HG02970 (cell line): Measurements from ENCODE around the gene FSTL3.

Experiments
- ATAC-seq: cut with Tn5 transposase; IDR thresholded peaks from one replicate; pipeline ENCODE4 v1.9.1; 2021; ENCODE audit warnings: mild to moderate bottlenecking, moderate library complexity, moderate number of reproducible peaks; ENCODE audit not compliant: unreplicated experiment, low FRiP score

FSTL3 gene

DNA sequence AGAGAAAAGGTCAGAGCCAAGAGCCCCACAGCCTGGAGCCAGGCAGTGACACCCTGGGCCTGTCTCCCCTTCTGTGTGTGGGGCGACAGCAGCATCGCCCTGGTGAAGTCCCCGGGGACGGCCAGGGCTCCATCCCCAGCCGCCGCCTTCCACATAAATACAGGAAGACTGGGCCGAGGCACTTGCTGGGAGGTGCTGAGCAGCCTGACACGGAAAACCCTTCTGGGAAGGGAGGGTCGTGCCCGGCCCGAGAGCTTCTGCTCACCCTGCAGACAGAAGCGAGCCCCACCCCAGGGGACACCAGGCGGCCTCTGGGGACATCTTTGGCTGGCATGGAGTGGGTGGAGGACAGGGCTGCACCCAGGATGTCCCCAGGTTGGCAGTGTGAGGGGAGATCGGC, 31.4 kb upstream of the FSTL3 start:
- ATAC-seq: no peak

DNA sequence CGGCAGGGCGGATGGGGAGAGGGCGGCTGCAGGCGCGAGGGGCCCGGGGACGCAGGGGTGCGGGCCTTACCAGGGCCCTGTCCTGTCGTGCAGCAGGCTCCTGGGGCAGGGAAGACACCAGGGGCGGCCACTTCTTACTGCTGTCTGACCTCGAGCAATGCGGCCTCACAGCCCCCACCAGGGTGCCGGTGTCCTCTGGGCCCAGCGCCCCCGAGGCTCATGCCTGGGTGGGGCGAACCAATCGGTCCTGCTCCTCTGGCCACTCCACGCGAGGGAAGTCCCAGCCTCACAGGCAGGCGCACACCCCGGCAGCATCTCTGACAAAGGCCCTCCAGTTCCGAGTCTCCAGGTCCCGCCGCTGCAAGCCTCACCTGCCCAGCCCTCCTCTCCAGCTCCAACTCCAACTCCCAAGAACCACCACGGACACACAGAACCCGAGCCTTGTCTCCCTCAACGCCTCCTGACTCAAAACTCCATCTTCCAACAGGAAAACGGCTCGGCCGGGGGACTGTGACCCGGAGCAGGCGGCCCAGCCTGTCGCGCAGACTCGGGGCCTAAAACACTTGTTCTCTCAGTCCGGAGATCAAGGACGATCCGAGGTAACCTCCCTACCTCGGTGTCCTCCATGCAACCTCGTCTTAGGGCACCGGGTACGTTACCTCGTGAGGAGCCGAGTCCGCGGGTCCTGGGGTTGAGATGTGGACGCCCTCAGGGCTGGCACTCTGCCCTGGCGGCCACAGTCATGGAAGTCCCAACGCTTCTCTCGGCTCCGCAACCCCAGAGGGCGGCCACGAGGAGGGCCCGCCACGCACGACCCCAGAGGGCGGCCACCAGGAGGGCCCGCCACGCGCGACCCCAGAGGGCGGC, 30.0 kb upstream of the FSTL3 start:
- no peak for ATAC-seq

DNA sequence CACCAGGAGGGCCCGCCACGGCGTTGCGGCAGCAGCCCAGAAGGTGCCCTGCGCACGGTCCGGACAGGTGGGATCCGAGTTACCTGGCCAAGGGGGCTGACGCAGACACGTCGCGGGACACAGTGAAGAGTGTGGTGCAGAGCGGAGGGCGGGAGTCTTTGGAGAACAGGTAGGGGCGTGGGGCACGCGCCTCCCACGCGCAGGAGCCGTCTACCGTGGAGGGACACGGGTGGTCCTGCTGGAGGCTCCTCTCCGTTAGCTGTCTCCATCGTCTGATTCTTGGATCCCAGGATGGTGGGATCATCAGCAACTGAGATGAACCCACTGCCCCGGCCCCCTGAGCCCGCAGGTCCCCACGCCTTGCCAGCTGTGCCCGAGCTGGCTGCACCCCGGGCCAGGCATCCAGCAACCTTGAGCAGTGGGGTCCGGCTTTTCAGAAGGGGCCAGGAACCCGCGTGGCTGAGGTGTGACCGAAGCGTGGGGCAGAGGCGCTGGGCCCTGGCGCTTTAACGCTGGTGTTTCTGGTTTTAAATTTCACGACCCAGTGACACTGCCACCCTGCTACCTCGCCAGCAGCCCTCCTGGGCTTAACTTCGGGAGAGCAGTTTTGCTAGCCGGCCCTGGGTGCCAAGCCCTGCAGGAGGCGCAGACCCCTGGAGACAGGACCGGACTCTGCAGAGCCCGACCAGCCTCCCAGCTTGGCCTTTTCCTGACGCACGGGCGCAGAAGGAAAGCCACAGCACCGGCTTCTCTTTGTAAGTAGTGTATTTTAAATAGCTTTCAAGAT, 29.2 kb upstream of the FSTL3 start:
- no peak for ATAC-seq

DNA sequence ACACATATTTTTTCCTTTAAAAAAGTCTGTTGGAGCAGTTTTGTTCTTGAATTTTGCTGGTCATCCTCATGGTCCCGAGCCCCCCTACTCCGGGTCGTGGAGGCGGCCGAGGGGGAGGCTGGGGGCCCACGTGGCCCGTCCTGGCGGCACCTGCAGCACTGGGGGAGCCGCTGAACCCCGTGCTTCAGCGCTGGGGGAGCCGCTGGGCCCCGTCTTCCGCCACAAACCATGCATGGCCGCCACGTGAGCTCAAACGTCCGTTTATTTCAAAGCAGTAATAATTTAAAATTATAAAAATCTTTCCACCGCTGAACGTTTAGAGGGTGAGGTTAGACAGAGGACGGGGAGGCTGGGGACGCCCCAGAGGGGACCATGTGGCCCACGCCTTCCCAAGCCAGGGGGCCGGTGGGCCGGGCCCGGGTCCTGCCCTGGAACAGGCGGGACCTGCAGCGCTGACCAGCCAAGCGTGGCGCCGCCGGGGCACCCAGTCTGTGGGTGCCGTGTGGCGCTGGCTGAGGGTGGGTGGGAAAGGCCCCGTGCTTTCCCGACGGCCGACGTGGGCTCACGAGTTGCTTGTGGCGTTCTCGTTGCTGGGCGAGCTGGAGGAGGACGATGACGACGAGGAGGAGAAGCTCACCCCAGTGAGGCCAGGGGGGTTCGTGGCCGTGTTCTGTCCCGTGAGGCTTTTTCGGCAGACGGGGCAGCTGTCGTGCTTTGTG, 28.5 kb upstream of the FSTL3 start:
- no peak for ATAC-seq

DNA sequence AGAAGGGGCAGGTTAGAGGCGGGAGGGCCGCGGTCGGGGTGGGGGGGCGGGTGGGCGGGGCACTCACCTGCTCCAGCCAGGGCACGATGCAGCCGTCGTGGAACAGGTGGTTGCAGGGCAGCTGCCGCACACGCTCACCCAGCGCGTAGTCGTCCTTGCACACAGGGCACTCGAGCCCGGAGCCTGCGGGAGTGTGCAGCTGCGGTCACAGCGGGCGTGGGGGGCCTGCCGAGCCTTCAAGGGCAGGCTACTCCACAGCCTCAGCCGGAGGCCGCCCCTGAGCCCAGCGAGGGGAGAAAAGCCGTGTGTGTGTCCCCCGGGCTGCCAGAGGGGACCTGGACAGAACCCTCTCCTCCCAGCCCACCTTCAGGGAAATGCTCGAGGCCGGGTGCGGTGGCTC, 27.9 kb upstream of the FSTL3 start:
- ATAC-seq: no peak

DNA sequence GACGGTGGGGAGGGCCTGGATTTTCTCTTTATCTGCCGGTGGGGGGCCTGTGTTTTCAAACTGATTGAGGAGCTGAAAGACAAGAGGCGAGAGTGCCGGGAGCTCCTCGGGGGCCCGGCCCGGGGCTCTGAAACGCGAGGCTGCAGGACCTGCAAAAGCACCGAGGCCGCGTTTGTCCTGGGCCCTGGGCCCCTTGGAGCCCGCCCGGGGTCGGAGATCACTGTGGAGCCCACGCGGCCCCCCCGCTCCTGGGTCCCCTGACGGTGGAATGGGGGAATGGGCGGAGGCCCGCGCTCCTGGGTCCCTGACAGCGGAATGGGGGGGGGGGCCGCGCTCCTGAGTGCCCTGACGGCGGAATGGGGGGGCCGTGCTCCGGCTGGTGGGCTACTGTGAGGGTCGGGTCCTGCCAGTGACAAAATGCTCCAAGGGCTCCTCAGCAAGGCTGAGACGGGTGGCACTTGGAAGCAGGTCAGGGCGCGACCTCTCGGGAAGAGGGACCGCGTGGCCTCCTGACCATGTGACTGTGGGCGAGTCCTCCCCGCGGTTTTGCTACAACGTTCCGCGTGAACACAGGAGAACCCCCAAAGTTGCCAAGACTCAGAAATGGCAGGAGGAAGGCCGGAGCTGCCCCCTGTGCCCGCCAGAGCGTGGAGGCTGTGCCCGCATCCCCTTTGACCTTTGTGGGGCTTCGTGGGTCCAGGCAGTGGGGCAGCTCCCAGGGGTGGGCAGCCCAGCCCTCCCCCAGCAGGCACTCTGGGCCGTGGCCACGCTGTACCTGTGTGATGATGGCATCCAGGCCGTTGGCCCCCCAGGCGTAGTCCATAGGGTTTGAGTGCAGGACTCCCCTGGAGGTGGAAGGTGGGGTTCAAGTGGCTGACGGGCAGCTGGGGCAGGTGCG, 27.0 kb upstream of the FSTL3 start:
- no peak for ATAC-seq

DNA sequence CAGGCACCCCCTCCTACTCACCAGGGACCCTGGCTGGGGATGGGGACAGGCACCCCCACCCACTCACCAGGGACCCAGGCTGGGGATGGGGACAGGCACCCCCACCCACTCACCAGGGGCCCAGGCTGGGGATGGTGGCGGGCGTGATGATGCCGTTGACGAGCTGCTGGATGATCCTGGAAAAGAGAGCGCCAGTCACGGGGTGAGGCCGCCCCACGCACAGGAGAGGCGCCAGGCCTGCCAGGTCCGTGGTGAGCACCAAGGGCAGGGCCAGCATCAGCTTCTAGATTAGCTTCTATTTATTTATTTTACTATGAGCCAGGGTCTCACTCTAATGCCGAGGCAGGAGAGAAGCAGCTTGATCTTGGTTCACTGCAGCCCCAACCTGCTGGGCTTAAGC, 26.1 kb upstream of the FSTL3 start:
- no peak for ATAC-seq

DNA sequence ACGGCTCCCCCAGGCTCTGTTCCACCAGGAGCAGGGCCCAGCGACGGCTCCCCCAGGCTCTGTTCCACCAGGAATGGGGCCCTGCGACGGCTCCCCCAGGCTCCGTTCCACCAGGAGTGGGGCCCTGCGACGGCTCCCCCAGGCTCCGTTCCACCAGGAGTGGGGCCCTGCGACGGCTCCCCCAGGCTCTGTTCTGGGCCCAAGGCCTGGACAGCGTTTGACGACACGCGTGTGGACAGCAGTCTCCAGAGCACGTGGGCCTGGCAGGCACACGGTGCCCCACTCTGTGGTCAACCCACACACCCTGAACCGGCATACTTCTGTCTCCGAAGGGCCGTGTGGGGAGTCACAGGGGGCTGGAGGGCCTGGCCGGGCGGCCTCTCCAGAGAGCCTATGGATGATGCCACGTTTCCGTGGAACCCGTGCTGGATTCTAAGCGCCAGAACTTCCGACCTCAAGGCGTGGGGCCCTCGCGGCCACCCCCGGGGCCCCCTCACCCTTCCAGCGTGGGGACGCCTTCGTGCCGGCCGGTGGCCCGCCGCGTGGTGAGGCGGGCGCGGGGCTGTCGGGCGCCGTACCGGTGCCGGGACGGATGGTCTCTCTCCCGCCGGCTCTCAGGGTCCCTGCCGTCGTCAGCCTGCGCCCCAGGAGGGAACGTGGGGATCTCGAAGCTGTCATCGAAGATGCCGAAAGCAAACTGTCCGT, 24.9 kb upstream of the FSTL3 start:
- no peak for ATAC-seq

DNA sequence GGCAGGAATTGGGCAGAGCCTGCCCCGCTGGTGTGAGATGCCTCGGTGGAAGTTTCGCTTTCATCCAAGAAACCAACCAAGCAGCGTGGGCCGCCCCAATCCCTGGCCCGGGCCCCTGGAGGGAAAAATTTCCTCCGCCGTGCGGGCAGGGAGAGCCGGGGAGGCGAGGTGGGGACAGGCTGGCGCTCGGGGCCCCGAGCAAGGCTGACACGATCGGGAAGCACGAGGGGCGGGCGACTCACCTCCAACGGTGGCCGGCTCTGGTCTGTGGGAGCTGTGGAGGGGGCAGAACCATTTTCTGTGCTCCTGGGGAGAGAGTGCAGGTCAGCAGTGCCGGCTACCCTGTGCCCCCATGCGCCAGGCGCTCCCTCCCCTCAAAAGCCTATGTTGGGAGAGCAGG, 24.2 kb upstream of the FSTL3 start:
- ATAC-seq: no peak

DNA sequence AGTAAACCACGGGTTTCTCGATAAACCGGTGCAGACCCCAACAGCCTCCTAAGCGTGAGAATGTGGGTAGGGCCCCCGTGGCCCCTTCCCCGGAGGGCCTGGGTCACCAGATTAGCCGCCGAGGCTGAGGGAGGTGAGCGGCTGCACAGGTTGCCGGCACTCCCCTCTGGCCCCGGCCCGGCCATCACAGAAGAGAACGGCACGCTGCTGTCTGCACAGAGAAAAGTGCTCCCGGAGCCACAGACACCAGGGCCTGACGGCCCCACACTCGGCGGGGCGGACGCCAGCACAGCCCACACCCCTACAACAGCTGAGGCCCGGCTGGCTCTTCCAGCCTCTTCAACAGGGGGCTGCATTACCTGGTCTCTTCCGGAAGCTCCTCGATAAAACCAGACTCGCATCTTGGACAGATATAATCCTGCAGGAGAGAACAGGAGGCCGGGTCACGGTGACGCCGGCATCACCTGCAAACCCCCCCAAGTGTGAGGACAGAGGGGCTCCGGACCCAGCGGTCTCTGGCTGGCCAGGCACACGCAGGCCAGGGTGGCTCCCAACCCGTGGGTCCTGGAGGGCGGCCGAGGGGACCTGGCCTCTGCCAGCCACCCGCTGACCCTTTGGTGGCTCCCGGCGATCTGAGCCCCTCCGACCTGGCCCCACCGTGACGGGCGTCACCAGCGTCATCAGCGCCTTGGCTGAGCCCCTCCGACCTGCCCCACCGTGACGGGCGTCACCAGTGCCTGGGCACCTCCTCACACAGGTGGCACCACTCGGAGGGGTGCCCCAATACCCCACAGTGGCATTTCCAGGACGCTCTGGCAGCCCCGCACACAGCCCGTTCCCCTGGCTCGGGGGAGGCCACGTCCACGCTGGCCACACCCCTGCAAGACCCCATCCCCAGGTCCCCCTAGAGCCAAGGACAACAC, 23.5 kb upstream of the FSTL3 start:
- ATAC-seq: no peak

DNA sequence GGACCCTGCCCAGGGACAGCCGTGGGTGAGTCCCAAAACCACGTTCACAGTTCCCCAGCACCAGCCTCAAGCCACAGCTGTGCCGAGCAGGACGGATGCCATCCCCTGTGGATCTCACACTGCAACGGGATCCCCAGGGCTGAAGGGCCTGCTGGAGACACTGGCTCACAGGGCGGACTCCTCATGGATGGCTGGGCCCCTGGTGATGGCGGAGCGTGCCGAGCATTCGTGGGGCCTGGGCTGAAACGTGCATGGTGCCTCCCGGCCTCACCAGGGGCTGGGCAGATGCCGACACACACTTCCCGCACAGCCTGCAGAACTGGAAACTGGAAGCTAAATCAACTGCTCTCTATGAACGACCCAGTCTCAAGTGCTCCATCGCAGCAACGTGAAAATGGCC, 22.8 kb upstream of the FSTL3 start:
- ATAC-seq: no peak

DNA sequence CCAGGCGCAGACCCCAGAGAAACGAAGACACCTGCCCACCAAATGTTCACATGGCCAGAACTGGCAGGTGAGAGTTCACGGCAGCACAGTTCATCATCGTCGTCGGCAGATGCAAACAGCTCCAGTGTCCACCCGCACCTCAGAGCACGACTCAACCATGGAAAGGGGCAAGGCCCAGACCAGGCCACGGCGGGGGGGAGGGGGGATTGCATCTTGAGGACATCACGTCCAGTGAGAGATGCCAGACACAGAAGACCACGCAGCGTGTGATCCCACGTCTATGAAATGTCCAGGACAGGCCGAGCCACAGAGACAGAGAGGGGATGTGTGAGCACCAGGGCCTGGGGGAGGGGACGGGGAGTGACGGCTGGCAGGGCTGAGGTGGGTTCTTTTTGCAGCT, 20.5 kb upstream of the FSTL3 start:
- ATAC-seq: no peak

DNA sequence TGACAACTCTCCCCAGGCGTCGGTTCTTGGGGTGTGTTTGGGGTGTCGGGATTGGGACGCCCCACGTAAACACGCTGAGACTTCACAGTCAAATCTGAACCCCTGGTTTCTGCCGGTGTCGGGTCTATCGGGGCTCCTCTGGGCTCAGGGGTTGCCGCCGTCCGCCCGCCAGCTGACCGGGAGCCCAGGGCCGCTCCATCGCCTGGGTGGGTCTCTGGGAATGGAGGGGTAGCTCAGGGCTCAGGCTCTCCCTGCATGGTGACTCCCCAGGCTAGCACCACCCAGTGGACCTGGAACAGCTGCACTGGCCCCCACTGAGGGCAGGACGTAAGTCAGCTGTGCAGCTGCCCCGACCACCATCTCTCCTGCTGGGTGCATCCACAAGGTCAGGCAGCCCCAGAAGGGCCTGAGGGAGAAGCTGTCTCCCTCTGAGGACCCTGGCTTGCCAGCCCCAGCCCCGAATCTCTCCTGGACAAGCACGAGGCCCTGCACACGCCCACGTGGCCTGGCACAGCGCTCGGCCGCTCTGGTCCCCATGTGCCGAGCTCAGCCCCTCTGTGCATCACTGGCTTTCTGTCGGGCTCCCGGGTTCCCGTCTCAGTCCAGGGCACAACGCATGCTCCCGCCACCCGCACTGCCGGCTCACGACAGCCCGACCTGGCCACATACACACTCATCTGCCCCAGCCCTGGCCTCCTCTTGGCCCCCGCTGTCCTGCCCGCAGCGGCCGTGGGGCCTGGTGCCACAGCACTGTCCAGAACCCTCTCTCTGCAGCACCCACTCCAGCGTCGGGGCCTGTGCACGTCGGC, 19.2 kb upstream of the FSTL3 start:
- ATAC-seq: no peak

DNA sequence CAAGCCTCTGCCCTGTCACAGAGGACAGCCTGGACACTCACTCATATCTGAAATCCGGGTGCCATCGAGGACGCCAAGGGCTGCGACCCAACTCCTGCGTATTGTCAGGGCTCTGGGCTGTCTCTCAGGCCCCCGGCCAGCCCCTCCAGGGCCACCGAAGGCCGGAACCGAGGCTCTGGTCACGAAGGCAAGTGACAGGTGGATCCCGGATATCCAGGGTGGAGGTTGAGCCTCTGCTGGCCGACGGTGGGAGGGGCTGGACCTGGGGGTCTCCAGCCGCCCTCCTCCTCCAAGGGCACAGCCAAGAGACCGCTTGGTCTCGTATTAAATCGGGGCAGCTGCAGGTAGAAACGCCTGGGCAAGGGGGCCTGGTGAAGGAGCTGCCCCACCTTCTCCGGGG, 18.6 kb upstream of the FSTL3 start:
- no peak for ATAC-seq

DNA sequence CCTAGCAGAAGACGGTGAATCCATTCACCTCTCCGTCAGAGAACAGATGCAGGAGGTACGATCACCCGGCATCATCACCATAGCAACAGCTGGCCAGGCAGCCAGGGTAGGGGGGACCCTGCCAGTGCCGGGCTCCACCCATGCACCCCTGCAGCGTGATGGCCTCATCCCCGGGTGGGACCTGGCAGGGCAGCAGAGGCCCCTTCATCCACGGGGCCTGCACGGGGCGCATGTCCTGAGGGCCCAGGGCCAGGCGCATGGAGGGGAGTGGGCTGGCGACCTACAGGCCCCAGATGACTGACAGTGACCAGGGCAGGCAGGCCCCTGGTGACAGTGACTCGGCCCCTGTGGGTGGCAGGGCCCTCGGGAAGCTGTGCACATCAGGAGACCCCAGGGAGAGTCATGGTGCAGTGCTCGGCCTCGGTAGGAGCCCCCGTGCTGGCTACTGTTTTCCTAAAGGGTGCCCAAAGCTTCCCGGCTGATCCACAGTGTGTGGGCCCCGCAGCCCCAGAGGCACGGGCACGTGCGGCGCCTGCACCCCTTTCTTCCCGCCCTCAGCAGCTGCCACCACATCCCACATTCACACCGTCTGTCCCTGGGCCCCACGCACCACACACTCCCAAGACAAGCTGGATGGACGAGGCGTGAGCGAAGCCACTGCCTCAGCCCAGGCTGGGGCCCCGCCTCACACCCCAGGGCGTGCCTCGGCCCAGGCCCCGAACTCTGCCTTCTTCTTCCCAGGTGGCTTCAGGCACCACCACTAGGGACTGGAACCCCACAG, 17.9 kb upstream of the FSTL3 start:
- no peak for ATAC-seq

DNA sequence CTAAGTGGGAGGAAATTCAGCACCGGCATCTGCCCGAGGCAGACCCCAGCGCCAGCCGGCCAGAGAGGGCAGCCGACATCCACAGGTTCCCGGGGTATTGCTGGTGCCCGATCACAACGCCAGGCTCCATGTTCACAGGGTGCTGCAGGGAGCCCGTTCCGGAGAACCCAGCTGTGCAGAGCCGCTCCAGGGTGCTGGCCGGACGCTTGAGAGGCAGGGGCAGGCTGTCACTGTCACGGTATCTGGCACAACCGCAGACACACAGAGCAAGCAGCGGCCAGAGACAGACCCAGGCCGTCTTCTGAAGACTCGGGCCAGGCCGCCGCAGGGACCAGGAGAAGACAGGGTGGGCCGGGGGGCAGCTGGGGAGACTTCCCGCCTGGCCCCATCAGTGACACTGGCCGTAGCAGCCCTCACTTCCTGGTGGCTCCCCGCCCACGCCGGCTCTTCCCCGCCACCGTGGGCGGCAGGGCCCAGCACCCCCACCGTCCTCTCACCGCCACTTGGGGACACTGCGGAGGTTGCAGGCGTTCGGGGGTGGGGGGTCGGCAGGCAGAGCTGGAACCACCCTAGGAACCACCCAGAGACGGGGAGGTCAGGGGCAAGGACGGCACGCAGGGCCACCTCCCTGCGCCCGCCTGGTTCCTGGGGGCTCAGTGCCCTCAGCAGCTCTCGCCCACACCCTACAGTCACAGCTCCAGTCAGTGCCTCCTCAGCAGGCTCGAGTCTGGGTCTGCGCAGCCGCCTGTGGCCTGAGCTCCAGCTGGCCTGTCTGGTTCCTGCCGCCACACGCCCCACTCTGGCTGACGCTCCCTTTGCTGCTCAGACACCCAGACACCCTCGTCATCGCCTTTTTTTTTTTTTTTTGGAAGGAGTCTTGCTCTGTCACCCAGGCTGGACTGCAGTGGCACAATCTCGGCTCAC, 17.0 kb upstream of the FSTL3 start:
- no peak for ATAC-seq
